GM12873 (cell line): Measurements from ENCODE around the gene ULK1.

Source experiments
- TF ChIP-seq, protein P1 (sequence below): IDR thresholded peaks from 2 replicates; pipeline ENCODE4 v1.5.1; 2012; ENCODE audit warnings: low read depth, mild to moderate bottlenecking, moderate library complexity, low read length, control low read depth; ENCODE audit not compliant: insufficient read depth; ENCODE audit errors: missing control alignments

ULK1 gene

DNA sequence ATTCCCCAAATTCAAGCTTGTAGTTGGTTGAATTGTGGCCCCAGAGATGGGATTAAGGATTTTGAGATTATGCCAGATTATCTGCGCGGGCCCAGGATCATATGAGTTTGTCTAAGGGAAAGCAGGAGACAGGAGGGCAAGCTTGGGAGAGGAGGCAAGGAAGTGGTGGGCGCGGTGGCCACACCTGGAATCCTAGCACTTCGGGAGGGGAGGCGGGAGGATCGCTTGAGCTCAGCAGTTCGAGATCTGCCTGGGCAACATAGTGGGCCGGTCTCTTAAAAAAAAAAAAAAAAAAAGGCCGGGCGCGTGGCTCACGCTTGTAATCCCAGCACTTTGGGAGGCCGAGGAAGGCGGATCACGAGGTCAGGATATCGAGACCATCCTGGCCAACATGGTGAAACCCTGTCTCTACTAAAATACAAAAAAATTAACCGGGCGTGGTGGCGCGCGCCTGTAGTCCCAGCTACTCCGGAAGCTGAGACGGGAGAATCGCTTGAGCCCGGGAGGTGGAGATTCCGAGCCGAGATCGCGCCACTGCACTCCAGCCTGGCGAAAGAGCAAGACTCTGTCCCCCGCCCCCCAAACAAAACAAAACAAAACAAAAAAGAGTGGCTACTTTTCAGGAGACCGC lies 33.8 kb downstream of the ULK1 start:
- TF ChIP-seq, protein P1, sequence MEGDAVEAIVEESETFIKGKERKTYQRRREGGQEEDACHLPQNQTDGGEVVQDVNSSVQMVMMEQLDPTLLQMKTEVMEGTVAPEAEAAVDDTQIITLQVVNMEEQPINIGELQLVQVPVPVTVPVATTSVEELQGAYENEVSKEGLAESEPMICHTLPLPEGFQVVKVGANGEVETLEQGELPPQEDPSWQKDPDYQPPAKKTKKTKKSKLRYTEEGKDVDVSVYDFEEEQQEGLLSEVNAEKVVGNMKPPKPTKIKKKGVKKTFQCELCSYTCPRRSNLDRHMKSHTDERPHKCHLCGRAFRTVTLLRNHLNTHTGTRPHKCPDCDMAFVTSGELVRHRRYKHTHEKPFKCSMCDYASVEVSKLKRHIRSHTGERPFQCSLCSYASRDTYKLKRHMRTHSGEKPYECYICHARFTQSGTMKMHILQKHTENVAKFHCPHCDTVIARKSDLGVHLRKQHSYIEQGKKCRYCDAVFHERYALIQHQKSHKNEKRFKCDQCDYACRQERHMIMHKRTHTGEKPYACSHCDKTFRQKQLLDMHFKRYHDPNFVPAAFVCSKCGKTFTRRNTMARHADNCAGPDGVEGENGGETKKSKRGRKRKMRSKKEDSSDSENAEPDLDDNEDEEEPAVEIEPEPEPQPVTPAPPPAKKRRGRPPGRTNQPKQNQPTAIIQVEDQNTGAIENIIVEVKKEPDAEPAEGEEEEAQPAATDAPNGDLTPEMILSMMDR = no peak

DNA sequence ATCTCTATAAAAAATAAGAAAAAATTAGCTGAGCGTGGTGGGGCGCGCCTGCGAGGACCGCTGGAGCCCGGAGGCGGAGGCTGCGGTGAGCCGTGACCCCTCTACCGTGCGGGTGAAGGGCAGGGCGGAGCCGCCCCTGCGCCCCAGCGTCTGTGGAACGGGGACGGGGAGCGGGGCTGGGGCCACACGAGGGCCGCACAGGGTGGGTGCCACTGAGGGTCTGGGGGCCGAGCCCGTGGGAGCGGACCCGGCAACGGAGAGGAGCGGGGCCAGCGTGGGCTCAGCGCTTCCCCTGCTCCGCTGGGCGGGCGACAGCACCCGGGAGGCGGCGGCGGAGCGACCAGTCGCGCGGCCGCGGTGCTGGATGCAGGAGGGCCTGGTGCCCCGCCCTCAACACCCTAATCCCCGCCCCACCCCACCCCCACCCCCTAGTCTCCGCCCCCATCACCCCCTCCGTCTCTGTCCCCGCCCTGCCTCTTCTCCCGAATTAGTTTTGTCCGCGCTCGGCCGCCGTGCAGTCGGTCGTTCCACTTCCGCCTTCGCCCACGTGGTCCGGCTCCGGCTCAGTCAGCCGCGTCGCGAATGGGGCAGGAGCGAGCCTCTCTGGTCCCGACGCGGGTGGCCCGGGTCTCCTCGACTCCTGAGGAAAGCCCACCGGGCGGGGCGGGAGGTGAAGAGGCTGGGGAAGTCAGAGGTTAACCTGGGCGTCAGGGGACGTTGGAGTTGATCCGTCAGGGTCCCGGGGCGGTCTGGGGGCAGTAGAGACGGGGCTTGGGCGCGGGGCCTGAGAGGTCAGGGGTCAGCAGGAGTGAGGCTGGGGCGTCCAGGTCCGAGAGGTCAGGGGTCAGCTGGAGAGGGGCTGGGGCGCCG lies 34.5 kb downstream of the ULK1 start, which contains the start of gene PUS1:
Gene PUS1 (plus strand): TSS at position 566 of the 870 bp plus-strand sequence. CDS start 447 bp downstream, outside the sequence.
- TF ChIP-seq, protein P1 = no peak

DNA sequence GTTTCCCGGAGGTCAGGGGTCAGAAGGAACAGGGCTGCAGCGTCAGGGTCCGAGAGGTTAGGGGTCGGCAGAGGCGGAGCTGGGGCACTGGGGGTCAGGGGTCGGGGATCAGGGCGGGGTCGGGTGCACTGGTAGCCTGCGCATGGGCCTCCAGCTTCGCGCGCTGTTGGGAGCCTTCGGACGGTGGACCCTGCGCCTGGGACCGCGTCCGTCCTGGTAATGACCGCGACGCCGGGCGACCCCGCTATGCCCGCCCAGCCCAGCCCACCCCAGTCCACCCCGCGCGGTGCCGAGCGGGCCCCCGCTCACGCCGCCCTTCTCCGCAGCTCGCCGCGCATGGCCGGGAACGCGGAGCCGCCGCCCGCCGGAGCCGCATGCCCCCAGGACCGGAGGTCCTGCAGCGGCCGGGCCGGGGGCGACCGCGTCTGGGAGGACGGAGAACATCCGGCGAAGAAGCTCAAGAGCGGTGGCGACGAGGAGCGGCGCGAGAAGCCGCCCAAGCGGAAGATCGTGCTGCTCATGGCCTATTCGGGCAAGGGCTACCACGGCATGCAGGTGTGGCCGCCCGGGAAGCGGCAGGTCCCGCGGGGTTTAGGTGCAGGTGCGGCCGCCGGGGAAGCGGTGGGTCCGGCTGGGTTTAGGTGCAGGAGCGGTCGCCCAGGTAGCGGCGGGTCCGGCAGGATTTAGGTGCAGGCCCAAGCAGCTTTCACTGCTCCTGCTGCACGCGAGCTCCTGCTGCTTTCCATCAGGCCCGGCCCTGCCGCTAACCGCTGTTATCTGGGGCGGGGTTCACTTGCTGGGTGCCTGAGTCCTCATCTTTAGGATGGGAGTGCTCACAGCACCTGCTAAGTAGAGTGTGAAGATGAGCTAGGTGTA lies 35.4 kb downstream of the ULK1 start:
- TF ChIP-seq, protein P1 = no peak

DNA sequence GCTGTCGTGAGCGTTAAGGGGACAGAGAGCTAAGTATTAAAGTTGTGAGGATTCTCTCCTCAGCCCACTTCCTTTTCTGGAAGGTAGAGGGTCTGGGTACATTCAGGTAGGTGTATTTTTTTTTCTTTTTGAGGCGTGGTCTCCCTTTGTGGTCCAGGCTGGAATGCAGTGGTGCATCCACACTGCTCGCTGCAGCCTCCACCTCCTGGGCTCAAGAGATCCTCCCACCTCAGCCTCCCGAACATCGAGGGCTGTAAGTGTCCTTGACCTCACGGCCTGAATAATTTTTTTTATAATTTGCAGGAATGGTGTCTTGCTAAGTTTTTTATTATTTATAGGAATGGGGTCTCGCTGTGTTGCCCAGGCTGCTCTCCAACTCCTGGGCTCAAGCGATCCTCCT lies 36.1 kb downstream of the ULK1 start:
- TF ChIP-seq, protein P1 = no peak

DNA sequence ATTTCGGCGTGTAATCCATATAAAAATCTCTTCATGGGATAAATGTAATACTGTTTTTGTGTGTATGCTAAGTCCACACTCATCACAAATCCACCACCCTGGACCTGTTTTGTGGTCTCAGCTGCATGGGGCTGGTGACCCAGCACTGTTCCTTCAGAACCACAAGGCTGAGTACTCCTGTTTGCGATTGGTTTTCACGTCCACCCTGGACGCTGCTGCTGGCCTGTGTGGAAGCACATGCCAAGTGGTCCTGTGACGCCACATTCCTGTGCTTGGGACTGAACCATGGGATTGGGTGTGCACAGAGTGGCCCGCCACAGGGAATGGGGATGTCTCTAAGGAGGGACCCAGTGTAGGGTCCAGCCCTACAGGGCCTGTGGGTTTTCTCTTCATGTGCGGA lies 39.0 kb downstream of the ULK1 start:
- TF ChIP-seq, protein P1 = no peak

DNA sequence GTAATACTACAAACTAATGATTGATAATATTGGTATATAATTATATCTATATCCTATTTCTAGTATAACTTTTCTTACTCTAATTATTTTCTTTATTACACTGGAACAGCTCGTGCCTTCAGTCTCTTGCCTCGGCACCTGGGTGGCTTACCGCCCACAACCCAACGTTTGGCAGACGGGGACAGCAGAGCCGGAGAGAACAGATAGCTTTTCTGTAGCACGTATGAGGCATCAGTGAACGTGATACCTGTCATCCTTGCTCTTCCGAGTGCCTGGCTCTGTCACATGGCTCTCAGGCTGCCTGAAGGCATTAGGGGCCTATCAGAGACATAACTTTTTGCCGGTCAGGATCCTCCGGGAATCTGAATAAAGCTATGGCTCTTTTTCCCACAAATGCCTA lies 40.1 kb downstream of the ULK1 start:
- TF ChIP-seq, protein P1 = no peak
